ENCODE results near the gene CYP1B1. TPM values are rescaled to one million over a fixed set of nuclear protein-coding genes. Genes with fewer than 3 reads are reported as not detected.
A peak's percentile ranks its signal among the peaks of the same experiment; 100 is the strongest.

CYP1B1 gene
- polyA plus RNA-seq, result 10 to 100 TPM in 1 of 4 donors, 1 to 10 TPM in 2, under 1 TPM in 1; 0.67 to 15.1 (median 1.5) TPM
- long read RNA-seq, donor 1, result 0 reads
- long read RNA-seq, donor 2, result 0 reads
- long read RNA-seq, donor 3, result 0 reads
- long read RNA-seq, donor 4, result 0 reads
- long read RNA-seq, donor 5, result 0 reads
- long read RNA-seq, donor 6, full-length matches to known transcripts, result 1 of 1 reads
- long read RNA-seq, donor 6, partial matches to known transcripts, result 0 of 1 reads
- long read RNA-seq, donor 6, other reads (novel, unspliced or antisense), result 0 of 1 reads
- long read RNA-seq, donor 7, result 0 reads
- long read RNA-seq, donor 8, result 0 reads
- long read RNA-seq, donor 9, result 0 reads
- long read RNA-seq, donor 10, full-length matches to known transcripts, result 1 of 1 reads
- long read RNA-seq, donor 10, partial matches to known transcripts, result 0 of 1 reads
- long read RNA-seq, donor 10, other reads (novel, unspliced or antisense), result 0 of 1 reads

DNA sequence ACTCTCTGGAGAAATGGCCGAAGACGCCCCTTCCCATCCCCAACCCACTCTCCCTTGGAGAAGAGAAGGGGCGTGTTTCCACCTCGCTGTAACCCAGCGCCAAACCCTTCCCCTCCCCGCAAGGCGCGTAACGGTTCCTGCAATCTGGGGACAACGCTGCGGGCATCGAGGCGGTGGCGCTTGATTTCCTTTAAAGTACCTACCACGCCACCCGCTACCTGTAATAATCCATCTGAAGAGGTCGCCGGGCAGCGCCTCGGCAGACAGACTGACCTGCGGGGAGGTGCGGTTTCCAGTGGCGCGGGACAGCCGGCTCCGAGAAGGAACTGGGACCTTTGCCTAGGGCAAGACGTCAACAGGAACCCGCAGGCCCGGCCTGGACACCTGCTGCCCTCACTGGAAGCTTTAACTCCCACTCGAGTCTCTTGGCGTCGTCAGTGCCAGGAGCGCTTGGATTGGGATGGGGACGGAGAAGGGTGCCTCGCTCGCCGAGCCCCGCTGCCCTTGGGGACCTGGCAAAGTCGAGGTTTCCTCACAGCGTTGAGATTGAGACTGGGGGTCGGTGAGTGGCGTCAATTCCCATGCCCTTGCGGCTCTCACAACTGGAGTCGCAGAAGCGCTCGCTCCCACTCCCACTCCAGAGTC is at the start of gene CYP1B1:
TSS of gene CYP1B1 (minus strand) at position 645 of the 645 bp plus-strand sequence. CDS start 763 bp downstream, outside the sequence.
- Histone ChIP-seq H3K27ac (ENCODE audit: low read depth in 1 of 3, low read length in 2 of 3) (peak within 1 kb of the TSS in 1 of 3 donors; percentile 70), H3K36me3 (ENCODE audit: control insufficient read depth in 3 of 3, insufficient read depth in 2 of 3, low read depth in 1 of 3, low read length in 3 of 3) (no peaks in the 10 kb centered on the region), H3K9me3 (ENCODE audit: control insufficient read depth in 2 of 2, insufficient read depth in 1 of 2, low read depth in 1 of 2, low read length in 1 of 2) (no peaks in the 10 kb centered on the region), H3K27me3 (ENCODE audit: control insufficient read depth in 3 of 3, insufficient read depth in 3 of 3, low read length in 3 of 3) (peaks cover 20 to 60% (median 28%) of the 10 kb centered on the region in 3 donors), H3K4me1 (ENCODE audit: control insufficient read depth in 3 of 3, insufficient read depth in 2 of 3, low read depth in 1 of 3, low read length in 2 of 3) (peaks cover 0 to 24% (median 3%) of the 10 kb centered on the region in 3 donors), H3K4me3 (ENCODE audit: low read depth in 1 of 3, low read length in 3 of 3) (peak within 1 kb of the TSS; percentile 4 to 57 (median 48))
- WGBS, 3 donors, result 2 to 4% (median 3%) methylated on average over 44 to 46 of the region's 46 CpGs
- DNase-seq, result peak in 1 of 2 donors; percentile 37
- no peak for FAIRE-seq

DNA sequence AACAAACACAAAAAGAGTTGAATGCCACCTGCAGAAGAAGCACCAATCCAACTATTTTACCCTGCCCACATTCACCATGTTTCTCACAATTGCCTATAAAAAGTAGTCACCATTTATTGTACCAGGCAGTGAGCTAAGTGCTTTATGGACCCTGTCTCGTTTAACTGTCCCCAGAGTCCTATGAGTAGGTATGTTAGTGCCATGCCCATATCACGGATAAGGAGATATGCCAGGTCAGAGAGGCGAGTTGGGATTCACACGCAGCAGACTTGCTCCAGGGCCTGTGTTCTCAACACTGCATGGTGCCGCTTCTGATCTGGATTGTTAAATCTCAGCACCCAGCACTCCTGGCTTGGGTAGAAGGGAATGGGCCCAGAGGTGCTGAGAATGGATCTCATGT is 49.1 kb upstream of the CYP1B1 start:
- 80 to 89% (median 83%) methylated on average over 5 of the region's 5 CpGs for WGBS, 3 donors
- Histone ChIP-seq H3K27ac (ENCODE audit: low read depth in 1 of 3, low read length in 2 of 3) (no peak overlapping the region), H3K4me3 (ENCODE audit: low read depth in 1 of 3, low read length in 3 of 3) (no peak overlapping the region), H3K4me1 (ENCODE audit: control insufficient read depth in 3 of 3, insufficient read depth in 2 of 3, low read depth in 1 of 3, low read length in 2 of 3) (no peaks in the 10 kb centered on the region), H3K9me3 (ENCODE audit: control insufficient read depth in 2 of 2, insufficient read depth in 1 of 2, low read depth in 1 of 2, low read length in 1 of 2) (peaks cover 1 to 22% of the 10 kb centered on the region in 2 donors), H3K27me3 (ENCODE audit: control insufficient read depth in 3 of 3, insufficient read depth in 3 of 3, low read length in 3 of 3) (no peaks in the 10 kb centered on the region), H3K36me3 (ENCODE audit: control insufficient read depth in 3 of 3, insufficient read depth in 2 of 3, low read depth in 1 of 3, low read length in 3 of 3) (no peaks in the 10 kb centered on the region)
- DNase-seq, result no peak
- FAIRE-seq, result no peak

DNA sequence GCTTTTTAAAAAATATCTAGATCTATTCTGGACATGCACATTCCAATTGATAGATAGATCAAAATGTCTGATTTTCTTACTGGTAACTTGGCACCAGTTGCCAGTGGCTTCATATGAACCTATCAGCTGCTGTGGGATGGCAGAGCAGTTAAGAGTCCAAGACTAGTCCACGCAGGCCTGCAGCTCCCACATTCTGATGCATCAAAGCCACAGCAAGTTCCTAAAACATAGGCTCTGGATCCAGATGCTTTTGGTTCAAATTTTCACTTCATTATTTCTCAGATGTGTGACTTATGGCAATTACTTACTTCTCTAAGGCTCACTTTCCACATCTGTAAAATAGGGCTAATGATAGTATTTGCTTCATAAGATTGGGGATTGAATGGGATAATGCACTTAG is 48.0 kb upstream of the CYP1B1 start:
- FAIRE-seq (no peak), DNase-seq (no peak)
- Histone ChIP-seq H3K9me3 (ENCODE audit: control insufficient read depth in 2 of 2, insufficient read depth in 1 of 2, low read depth in 1 of 2, low read length in 1 of 2) (peaks cover 1 to 22% of the 10 kb centered on the region in 2 donors), H3K4me3 (ENCODE audit: low read depth in 1 of 3, low read length in 3 of 3) (no peak overlapping the region), H3K36me3 (ENCODE audit: control insufficient read depth in 3 of 3, insufficient read depth in 2 of 3, low read depth in 1 of 3, low read length in 3 of 3) (no peaks in the 10 kb centered on the region), H3K27me3 (ENCODE audit: control insufficient read depth in 3 of 3, insufficient read depth in 3 of 3, low read length in 3 of 3) (peaks cover 0 to 3% (median 0%) of the 10 kb centered on the region in 3 donors), H3K27ac (ENCODE audit: low read depth in 1 of 3, low read length in 2 of 3) (no peak overlapping the region), H3K4me1 (ENCODE audit: control insufficient read depth in 3 of 3, insufficient read depth in 2 of 3, low read depth in 1 of 3, low read length in 2 of 3) (no peaks in the 10 kb centered on the region)
- WGBS, 3 donors, result 88 to 94% (median 90%) methylated on average over 1 of the region's 1 CpG

DNA sequence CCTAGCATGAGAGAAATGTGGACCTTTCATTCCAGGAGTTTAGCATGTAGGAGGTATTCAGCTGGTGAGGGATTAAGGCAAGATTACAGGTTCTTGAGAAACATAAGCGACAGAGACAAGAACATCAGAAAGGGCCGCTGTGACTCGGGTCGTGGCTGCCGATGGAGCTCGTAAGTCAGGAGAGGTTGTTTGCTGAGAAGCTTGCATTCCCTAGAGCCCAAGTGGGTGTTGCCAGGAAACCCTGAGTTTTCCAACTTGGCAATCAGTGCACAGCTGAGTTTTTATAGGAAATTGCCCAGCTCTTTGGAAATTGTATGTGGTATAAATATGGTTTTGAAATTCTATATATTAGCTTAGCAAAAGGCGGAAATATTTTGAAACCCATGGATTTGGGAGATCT is 46.4 kb upstream of the CYP1B1 start:
- Histone ChIP-seq H3K27me3 (ENCODE audit: control insufficient read depth in 3 of 3, insufficient read depth in 3 of 3, low read length in 3 of 3) (peaks cover 0 to 3% (median 0%) of the 10 kb centered on the region in 3 donors), H3K9me3 (ENCODE audit: control insufficient read depth in 2 of 2, insufficient read depth in 1 of 2, low read depth in 1 of 2, low read length in 1 of 2) (peaks cover under 1 to 12% of the 10 kb centered on the region in 2 donors), H3K36me3 (ENCODE audit: control insufficient read depth in 3 of 3, insufficient read depth in 2 of 3, low read depth in 1 of 3, low read length in 3 of 3) (no peaks in the 10 kb centered on the region), H3K27ac (ENCODE audit: low read depth in 1 of 3, low read length in 2 of 3) (no peak overlapping the region), H3K4me1 (ENCODE audit: control insufficient read depth in 3 of 3, insufficient read depth in 2 of 3, low read depth in 1 of 3, low read length in 2 of 3) (no peaks in the 10 kb centered on the region), H3K4me3 (ENCODE audit: low read depth in 1 of 3, low read length in 3 of 3) (no peak overlapping the region)
- WGBS, 3 donors, result 76 to 98% (median 87%) methylated on average over 7 of the region's 7 CpGs
- no peak for DNase-seq
- no peak for FAIRE-seq

DNA sequence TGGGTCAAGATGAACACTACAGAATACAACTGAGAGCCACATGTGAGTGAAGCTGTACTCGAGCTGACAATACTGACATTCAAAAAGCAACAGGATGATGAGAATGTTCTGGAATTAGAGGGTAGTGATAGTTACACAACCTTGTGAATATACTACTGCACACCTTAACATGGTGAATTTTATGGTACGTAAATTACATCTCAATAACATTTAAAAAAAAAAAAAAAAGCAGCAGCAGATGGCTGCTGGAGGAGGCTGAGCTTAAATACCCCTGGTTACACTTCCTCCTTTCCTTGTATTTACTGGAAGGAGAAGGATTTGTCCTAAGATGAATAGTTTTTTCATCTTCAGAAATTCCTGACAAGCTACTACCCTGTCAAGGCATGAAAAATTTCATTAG is 45.5 kb upstream of the CYP1B1 start:
- WGBS, 3 donors, result 50 to 68% (median 52%) methylated on average over 2 of the region's 2 CpGs
- Histone ChIP-seq H3K36me3 (ENCODE audit: control insufficient read depth in 3 of 3, insufficient read depth in 2 of 3, low read depth in 1 of 3, low read length in 3 of 3) (no peaks in the 10 kb centered on the region), H3K27ac (ENCODE audit: low read depth in 1 of 3, low read length in 2 of 3) (no peak overlapping the region), H3K27me3 (ENCODE audit: control insufficient read depth in 3 of 3, insufficient read depth in 3 of 3, low read length in 3 of 3) (peaks cover 0 to 3% (median 0%) of the 10 kb centered on the region in 3 donors), H3K4me1 (ENCODE audit: control insufficient read depth in 3 of 3, insufficient read depth in 2 of 3, low read depth in 1 of 3, low read length in 2 of 3) (no peaks in the 10 kb centered on the region), H3K4me3 (ENCODE audit: low read depth in 1 of 3, low read length in 3 of 3) (no peak overlapping the region), H3K9me3 (ENCODE audit: control insufficient read depth in 2 of 2, insufficient read depth in 1 of 2, low read depth in 1 of 2, low read length in 1 of 2) (peaks cover 0 to 4% of the 10 kb centered on the region in 2 donors)
- DNase-seq (no peak), FAIRE-seq (no peak)

DNA sequence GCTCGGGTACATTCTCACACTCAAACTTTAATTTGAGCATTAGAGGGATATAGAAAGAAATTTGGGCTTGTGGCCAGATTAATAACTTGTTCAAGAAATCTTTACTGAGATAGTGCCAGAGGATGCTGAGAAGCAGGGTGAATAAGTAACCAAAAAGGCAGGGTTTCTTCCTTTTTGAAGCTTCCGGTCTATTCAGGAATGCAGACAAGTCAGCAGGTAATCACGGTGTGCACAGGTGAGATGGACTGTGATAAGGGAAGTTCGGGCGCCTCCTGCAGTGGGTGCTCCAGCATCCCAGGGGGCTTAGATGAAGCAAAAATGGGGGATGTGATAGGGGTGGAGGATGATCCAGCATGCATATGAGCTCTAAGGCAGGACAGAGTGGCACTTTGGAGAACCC is 44.9 kb upstream of the CYP1B1 start:
- Histone ChIP-seq H3K27me3 (ENCODE audit: control insufficient read depth in 3 of 3, insufficient read depth in 3 of 3, low read length in 3 of 3) (peaks cover 0 to 3% (median 0%) of the 10 kb centered on the region in 3 donors), H3K4me1 (ENCODE audit: control insufficient read depth in 3 of 3, insufficient read depth in 2 of 3, low read depth in 1 of 3, low read length in 2 of 3) (no peaks in the 10 kb centered on the region), H3K36me3 (ENCODE audit: control insufficient read depth in 3 of 3, insufficient read depth in 2 of 3, low read depth in 1 of 3, low read length in 3 of 3) (no peaks in the 10 kb centered on the region), H3K27ac (ENCODE audit: low read depth in 1 of 3, low read length in 2 of 3) (no peak overlapping the region), H3K4me3 (ENCODE audit: low read depth in 1 of 3, low read length in 3 of 3) (no peak overlapping the region), H3K9me3 (ENCODE audit: control insufficient read depth in 2 of 2, insufficient read depth in 1 of 2, low read depth in 1 of 2, low read length in 1 of 2) (no peaks in the 10 kb centered on the region)
- FAIRE-seq (no peak), DNase-seq (no peak)
- WGBS, 3 donors, result 34 to 60% (median 48%) methylated on average over 5 of the region's 5 CpGs

DNA sequence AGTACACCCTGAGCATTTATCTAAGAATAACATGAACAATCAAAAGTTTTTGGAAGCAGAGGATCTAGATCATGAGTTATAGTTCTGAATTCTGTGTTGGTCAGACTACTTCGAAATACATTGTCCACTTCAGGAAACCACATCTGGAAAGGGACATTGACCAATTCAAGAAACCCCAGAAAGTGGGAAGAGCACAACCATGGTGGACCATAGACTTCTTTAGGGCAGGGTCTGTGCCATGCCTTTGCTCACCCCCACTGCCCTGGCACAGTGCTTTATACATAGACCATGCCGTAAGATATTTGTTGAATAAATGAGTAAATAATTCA is 44.3 kb upstream of the CYP1B1 start:
- no peak for FAIRE-seq
- no peaks in the 10 kb centered on the region for H3K9me3 ChIP-seq (ENCODE audit: control insufficient read depth in 2 of 2, insufficient read depth in 1 of 2, low read depth in 1 of 2, low read length in 1 of 2)
- 79 to 89% (median 84%) methylated on average over 2 of the region's 2 CpGs for WGBS, 3 donors

DNA sequence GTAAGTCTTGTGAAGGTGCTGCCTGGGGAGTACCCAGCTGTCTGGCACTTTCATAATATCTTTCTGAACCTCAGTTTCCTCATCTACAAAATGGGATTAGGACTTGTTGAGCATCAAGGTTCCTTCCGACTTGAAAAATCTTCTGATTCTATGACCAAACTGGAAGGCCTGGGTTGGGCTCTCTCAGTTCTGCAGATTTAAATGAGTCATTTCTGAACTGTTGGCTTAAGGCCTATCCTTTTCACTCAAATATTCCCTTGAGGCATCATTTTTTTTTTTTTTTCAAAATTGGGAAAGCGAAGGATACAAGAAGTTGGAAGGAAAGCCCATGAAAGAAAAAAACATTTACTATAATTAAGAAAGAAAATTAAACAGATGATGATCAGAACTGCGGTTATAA is 40.8 kb upstream of the CYP1B1 start:
- H3K4me3 ChIP-seq (ENCODE audit: low read depth in 1 of 3, low read length in 3 of 3), result no peak overlapping the region
- no peaks in the 10 kb centered on the region for H3K36me3 ChIP-seq (ENCODE audit: control insufficient read depth in 3 of 3, insufficient read depth in 2 of 3, low read depth in 1 of 3, low read length in 3 of 3)
- no peaks in the 10 kb centered on the region for H3K9me3 ChIP-seq (ENCODE audit: control insufficient read depth in 2 of 2, insufficient read depth in 1 of 2, low read depth in 1 of 2, low read length in 1 of 2)
- WGBS, 3 donors, result 89 to 93% (median 90%) methylated on average over 3 of the region's 3 CpGs
- H3K27me3 ChIP-seq (ENCODE audit: control insufficient read depth in 3 of 3, insufficient read depth in 3 of 3, low read length in 3 of 3), result peaks cover 0 to 3% (median 0%) of the 10 kb centered on the region in 3 donors
- no peak for FAIRE-seq
- H3K27ac ChIP-seq (ENCODE audit: low read depth in 1 of 3, low read length in 2 of 3), result no peak overlapping the region
- no peaks in the 10 kb centered on the region for H3K4me1 ChIP-seq (ENCODE audit: control insufficient read depth in 3 of 3, insufficient read depth in 2 of 3, low read depth in 1 of 3, low read length in 2 of 3)
- DNase-seq, result no peak

More for the DNA sequence above, 44.3 kb upstream of the CYP1B1 start:
- Histone ChIP-seq H3K4me3 (ENCODE audit: low read depth in 1 of 3, low read length in 3 of 3) (no peak overlapping the region), H3K27me3 (ENCODE audit: control insufficient read depth in 3 of 3, insufficient read depth in 3 of 3, low read length in 3 of 3) (peaks cover 0 to 3% (median 0%) of the 10 kb centered on the region in 3 donors), H3K27ac (ENCODE audit: low read depth in 1 of 3, low read length in 2 of 3) (no peak overlapping the region), H3K4me1 (ENCODE audit: control insufficient read depth in 3 of 3, insufficient read depth in 2 of 3, low read depth in 1 of 3, low read length in 2 of 3) (no peaks in the 10 kb centered on the region), H3K36me3 (ENCODE audit: control insufficient read depth in 3 of 3, insufficient read depth in 2 of 3, low read depth in 1 of 3, low read length in 3 of 3) (no peaks in the 10 kb centered on the region)
- DNase-seq, result no peak
